GM21381 (cell line): ENCODE results near the gene PIGS.

Source experiments
- ATAC-seq: cut with Tn5 transposase; IDR thresholded peaks from one replicate; pipeline ENCODE4 v1.9.1; 2021; ENCODE audit warnings: mild to moderate bottlenecking, moderate library complexity; ENCODE audit not compliant: unreplicated experiment

PIGS gene

DNA sequence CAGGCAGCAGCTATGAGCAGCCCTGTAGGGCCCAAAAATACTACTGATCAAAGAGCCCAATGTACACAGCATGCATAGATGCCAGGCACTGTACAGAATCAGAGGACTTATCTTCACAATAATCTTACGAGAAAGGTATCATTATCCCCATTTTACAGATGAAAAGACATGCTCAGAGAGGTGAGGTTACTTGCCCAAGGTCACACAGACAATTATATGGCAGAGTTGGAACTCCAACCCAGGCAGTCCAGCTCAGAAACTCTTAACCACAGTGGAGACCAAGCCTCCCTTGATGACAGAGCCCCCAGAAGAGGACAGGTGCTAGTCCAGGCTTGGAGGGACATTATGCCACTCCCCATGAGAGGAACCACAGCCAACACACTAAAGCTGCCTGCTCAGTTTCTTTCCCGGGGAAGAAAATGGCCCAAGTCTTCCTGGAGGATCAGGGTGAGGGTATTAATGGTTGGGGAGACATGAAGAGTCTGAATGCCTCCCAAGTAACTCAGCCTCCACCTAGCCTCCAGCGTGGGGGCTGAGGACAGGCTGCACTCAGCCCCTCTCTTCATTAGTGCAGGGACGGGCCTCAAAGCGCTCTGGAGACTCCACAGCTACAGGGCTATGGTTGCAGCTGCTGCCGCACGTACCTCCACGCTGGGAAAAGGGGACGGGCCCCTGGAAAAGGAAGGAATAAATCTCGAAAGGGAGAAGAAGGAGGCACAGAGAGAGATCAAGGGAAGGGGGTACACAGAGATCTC, 19.7 kb downstream of the PIGS start:
- ATAC-seq: no peak

DNA sequence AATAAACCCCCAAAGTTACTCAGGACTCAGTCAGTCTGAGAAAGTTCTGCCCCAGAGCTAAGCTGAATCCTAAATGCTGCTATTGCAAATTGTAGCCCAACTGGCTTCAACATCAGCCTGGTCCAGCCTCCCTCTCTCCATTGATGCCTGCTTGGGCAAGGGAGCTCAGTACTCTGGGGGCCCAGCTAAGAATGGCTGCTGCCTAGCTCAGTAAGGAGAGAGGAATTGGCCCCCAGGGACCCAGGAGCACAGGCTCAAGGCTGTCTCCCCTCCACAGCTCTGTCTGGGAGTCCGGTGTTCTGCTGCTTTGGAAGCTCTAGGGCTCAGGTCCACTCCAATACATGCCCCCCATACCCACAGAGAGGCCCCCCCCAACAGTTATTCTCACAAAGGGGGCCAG, 20.5 kb downstream of the PIGS start:
- ATAC-seq: no peak

DNA sequence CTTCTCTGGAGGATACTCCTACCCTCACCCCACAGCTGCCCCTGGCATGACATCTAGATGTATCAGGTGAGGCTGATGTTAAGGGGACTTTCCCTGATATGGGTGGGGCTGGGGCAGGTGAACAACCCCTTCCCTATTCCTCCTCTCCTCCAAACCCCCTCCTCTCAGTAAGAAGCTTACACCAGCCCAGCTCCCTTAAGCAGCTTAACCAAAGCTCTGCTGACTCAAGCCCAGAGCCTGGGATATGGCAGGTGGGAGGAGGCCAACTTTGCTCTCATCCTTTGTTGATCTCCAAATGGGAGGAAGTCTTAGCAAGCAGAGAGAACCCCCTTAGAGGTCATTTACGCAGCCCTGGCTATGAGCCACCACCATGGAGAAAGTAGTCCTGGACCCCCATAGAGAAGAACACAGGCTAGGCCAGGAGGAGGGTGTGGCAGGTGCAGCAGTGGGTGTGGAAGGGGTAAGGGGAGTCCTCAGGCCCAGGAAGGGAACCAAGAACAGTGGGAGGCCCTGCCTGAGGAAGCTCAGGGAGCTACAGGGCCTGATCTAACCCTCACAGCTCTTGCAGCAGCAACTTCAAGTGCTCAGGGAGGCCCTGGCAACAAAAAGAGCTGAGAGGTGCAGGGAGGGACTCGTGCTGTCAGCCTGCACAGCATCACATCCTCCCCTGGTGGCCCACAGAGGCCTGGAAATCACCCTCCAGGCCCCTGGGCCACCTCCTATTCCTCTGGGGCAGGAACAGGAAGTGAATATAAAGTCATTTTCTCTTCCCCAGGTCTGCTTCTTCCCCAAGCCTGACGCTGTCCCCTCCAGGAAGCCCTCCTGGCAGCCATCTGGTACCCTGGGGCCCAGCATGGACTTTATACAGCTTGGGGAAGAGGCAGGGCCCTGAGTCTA, 21.8 kb downstream of the PIGS start:
- ATAC-seq: no peak

DNA sequence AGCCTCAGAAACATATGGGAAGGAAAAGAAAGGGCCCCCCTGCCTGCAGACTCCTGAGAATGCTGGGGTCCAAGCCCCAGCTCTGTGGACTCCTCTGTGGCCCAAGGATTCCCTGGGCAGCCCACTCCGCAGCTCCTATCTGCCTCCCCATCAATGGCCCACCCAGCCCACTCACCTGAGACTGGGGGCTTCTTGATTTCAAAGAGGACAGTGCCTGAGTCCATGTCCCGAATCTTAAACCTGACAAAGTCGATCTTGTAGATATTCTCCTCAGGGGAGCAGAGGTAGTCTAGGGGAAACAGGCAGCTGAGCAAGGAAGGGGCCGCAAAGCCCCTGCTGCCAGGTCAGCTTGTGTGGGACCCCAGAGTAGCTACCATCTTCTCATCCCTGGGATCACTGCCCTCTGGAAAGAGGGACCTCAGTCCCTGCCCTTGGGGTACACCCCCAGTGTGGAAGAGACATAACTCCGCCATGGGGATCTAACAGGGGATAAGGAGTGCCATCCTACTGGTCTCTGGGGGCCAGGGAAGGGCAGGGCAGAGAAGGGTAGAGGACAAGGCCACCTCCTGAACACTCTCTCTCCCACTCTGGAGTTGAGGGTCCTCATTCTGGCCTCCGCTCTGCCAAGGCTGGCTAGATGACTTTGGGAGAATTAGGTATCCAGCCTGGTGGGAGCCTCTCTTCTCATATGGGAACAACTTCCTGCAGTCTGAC, 22.8 kb downstream of the PIGS start:
- ATAC-seq: no peak

DNA sequence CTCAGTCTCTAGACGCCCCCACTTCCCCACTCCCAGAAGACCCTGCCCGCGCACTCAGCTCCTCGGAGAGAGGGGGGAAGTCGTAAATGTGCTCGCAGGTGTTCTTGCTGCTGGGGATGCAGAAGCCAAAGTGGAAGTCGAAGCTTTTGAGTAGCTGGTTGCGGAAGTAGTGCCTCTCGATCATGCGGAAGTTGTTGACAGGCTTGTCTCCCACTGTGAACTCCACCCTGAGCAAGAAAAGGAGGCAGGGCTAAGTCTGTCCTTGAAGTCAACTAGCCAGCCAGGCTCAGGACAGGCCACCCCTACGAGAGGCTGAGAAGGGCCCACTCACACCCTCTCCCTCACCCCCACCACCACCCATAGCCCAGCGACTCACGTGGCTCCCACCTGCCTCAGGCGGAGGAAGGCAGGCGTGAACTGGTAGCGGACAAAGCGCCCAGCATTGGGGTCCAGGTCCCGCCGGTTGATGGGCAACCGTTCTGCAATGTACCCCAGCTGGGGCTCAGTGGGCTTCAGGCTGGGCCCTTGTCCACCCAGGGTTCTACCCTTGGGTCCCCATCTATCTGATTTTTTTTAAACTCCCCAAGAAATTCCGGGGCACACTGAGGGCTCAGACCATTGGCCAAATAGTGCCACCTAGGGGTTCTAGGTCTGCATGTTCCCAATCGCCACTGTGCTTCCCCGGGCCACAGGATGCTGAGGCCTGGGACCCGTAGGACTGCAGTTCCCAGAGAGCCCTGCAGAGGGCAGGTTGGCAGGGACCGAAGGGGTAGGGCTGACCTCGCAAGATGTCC, 23.5 kb downstream of the PIGS start:
- no peak for ATAC-seq

DNA sequence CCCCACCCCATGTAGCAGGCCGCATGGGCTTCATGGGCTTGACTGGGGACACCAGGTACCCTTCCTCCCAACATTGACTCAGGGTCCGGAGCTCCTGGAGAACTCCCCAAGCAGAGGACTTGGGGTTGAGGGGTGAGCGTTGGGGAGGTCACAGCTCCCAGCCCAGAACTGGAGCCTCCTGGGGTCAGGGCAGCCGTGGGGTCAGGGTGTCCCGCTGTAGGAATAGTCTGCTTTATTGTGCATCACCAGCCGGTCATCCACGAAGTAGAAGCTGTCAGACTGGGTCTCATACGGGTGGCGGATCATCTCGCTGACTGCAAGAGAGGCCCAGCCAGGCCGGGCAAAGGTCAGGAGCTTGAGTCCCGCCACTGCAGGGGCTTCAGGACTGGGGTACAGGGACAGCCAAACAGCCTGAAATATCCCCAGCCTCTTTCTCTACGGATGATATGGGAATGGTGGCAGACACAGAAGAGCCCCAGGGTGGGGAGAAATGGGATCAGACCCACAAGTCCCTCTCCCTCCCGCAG, 24.2 kb downstream of the PIGS start:
- ATAC-seq: no peak

GRCh38 chr17:28545787-28546415, 25.4 kb downstream of the PIGS start:
- no peak for ATAC-seq

GRCh38 chr17:28545141-28545503, 26.2 kb downstream of the PIGS start:
- ATAC-seq: no peak

GRCh38 chr17:28544402-28545140, 26.8 kb downstream of the PIGS start:
- ATAC-seq: no peak

DNA sequence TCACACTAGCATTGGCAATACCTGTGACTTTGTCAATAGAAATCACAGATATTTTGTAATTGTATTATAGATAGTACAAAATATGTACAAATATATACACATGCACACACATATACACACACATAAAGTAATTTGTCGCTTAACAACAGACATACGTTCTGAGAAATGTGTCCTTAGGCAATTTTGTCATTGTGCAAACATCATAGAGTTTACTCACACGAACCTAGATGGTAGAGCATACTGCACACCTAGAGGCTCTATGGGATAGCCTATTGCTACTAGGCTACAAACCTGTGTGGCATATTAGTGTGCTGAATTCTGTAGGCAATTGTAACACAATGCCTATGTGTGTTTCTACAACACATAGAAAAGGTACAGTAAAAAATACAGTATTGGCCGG, 29.9 kb downstream of the PIGS start:
- ATAC-seq: no peak

GRCh38 chr17:28540231-28540630, 31.1 kb downstream of the PIGS start:
- ATAC-seq: no peak

GRCh38 chr17:28538296-28538895, 32.9 kb downstream of the PIGS start:
- no peak for ATAC-seq

- no peak for ATAC-seq
Measured at GRCh38 chr17:28537219-28537610, 34.1 kb downstream of the PIGS start.

DNA sequence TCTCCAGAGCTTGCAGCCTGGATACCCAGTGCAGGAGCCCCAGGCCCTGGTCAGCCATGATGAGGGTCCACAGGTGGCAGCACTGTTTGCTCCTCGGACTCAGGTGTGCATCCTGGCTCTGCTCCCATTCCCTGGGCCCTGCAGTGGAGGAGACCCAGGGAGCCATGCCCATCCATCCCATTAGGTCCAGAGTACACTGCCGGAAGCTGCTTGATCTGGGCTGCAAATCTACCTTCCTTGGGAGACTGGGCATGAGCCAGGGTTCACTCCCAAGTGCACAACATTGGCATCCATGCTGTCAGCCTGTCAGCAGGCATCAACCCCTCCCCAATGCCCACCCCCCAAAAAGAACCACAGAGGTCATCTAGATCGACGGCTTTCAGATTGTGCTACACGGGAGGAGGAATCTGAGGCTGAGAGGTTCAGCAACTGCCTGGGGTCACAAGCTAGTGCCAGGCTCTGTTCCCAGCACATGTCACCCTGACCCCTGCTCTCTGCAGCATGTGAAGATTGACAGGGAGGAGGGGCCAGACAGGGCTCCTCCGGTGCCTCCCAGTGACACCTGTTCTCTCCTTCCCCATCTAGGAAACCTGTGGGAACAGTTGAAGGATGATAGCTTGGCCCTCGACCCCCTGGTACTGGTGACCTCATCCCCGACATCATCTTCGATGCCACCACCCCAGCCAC, 34.6 kb downstream of the PIGS start:
- no peak for ATAC-seq

GRCh38 chr17:28534740-28535375, 36.5 kb downstream of the PIGS start:
- ATAC-seq: no peak

DNA sequence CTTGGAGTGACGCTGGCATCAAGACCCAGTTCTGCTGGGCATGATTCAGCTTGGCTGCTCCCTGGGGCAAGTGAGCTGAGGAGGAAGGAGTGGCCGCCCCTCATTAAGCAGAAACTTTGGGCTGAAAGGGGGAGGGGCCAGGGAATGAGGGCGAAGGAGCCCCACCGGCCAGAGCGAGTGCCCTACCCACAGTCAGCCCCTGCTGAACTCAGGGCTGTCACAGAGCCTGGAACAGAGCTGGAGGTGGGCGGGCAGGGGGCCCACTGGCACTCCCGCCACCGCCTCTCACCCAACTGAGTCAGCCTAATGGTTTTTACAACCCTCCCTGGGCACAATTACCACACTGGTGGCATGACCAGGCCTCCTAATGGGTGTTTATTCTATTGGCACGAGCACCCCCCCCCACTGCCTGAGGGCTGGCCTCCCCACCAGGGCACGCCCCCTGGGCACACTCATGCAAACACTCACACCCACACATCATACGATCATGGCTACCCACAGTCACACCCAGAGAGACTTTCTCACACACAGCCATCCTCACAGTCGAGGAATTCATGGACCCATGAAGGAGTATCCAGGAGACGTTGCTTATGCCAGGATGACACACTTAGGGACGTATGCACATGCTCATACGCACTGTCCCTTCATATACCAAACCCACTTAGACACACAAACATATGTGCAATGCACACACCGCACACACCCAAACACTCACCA, 38.1 kb downstream of the PIGS start:
- no peak for ATAC-seq
